GM12878 (cell line): ENCODE measurements around the gene NEK7. TPM values are rescaled to one million over a fixed set of nuclear protein-coding genes. Genes with fewer than 3 reads are reported as not detected.

Experiments
- ATAC-seq: fragments of 200-7000 bp; cut with Tn5 transposase; 3 replicates; pipeline ENCODE4 v1.9.1; 2020; ENCODE audit warnings: mild to moderate bottlenecking, moderate library complexity
- BruUV-seq: library from RNA; stranded (reverse); fragments of 400-500 nt; replicated peaks from 2 replicates; lab custom pipeline; 2021; lab: Mats Ljungman, UMichigan
- CTCF ChIA-PET: fragments of 300-600 bp; sonication (Branson Sonifier 250); formaldehyde crosslinking; extraction: SDS; loops from one replicate; lab custom pipeline; 2021; ENCODE audit warnings: inconsistent platforms; lab: Yijun Ruan, JAX
- POLR2A ChIA-PET: fragments of 350-600 bp; formaldehyde crosslinking; extraction: SDS; loops from one replicate; lab custom pipeline; 2021; ENCODE audit warnings: inconsistent platforms; lab: Charles Lee
- RAD21 ChIA-PET: fragments of 300-600 bp; sonication (Branson Sonifier 250); formaldehyde crosslinking; loops from one replicate; lab custom pipeline; 2023; ENCODE audit warnings: antibody characterized with exemption; ENCODE audit not compliant: unreplicated experiment; lab: Charles Lee
- SMC1A ChIA-PET: fragments of 300-600 bp; sonication (Branson Sonifier 250); formaldehyde crosslinking; loops from one replicate; lab custom pipeline; 2023; ENCODE audit not compliant: unreplicated experiment, uncharacterized antibody; lab: Charles Lee
- DNase-seq: peaks from one replicate; pipeline ENCODE4 v3.0.0-alpha.2; 2011; ENCODE audit warnings: low read depth, low spot score
- FAIRE-seq: peaks from 3 replicates; lab custom pipeline; 2011; peaks lifted over from hg19 to GRCh38; lab: Jason Lieb, UNC
- H2AFZ ChIP-seq: 2 replicates; pipeline ENCODE4 v1.6.0; 2011; ENCODE audit warnings: low read depth, low read length, control low read depth; ENCODE audit not compliant: control insufficient read depth
- H3K27ac ChIP-seq: 2 replicates; pipeline ENCODE4 v1.5.1; 2011; ENCODE audit warnings: control low read depth; ENCODE audit not compliant: control insufficient read depth, insufficient read depth
- H3K27me3 ChIP-seq, 2 experiments: replicated peaks in 1 of 2; 2 replicates each; pipeline versions ENCODE4 v1.6.0 to v1.6.1; 2011; ENCODE audit warnings: low read length in 1 of 2; ENCODE audit not compliant: control insufficient read depth in 2 of 2, insufficient read depth in 2 of 2
- H3K36me3 ChIP-seq, 2 experiments: 2 replicates each; pipeline ENCODE4 v1.5.1; 2011; ENCODE audit warnings: low read length in 1 of 2; ENCODE audit not compliant: control insufficient read depth in 2 of 2, insufficient read depth in 2 of 2
- H3K4me1 ChIP-seq: 2 replicates; pipeline ENCODE4 v1.6.1; 2011; ENCODE audit warnings: mild to moderate bottlenecking, low read length, moderate library complexity, mixed read lengths; ENCODE audit not compliant: control insufficient read depth, insufficient read depth
- H3K4me2 ChIP-seq: 2 replicates; pipeline ENCODE4 v1.6.0; 2011; ENCODE audit warnings: control low read depth; ENCODE audit not compliant: control insufficient read depth, insufficient read depth
- H3K4me3 ChIP-seq: fragments of 200-600 bp; sonication (generic); 2 replicates; pipeline ENCODE4 v1.5.1; 2016
- H3K79me2 ChIP-seq: 2 replicates; pipeline ENCODE4 v1.6.0; 2011; ENCODE audit warnings: low read length; ENCODE audit not compliant: control insufficient read depth, insufficient read depth
- H3K9ac ChIP-seq: 2 replicates; pipeline ENCODE4 v1.8.0; 2011; ENCODE audit warnings: low read length, control low read depth, mixed read lengths; ENCODE audit not compliant: control insufficient read depth, insufficient read depth
- H3K9me3 ChIP-seq: replicated peaks from 3 replicates; pipeline ENCODE4 v1.5.1; 2011; ENCODE audit warnings: mild to moderate bottlenecking, low read length; ENCODE audit not compliant: control insufficient read depth, insufficient read depth
- H4K20me1 ChIP-seq: 2 replicates; pipeline ENCODE4 v1.6.0; 2011; ENCODE audit not compliant: control insufficient read depth, insufficient read depth
- BHLHE40 ChIP-seq, 2 experiments: fragments of 450-650 bp in 1 of 2; IDR thresholded peaks; 2 replicates each; pipeline ENCODE4 v1.6.1; 2011 to 2017; ENCODE audit warnings: low read depth in 2 of 2, borderline replicate concordance in 1 of 2, improper control_type of control experiment in 1 of 2, low read length in 1 of 2, mild to moderate bottlenecking in 1 of 2
- CBX5 ChIP-seq: sonication (generic); IDR thresholded peaks from 2 replicates; pipeline ENCODE4 v1.6.1; 2016; ENCODE audit warnings: low read depth, moderate library complexity, mild to moderate bottlenecking, inconsistent platforms
- EGR1 ChIP-seq, 2 experiments: IDR thresholded peaks; 1 replicate in 1 of 2; 2 replicates in 1 of 2; pipeline ENCODE4 v1.6.1; 2011 to 2012; ENCODE audit warnings: low read depth in 2 of 2, low read length in 2 of 2, borderline replicate concordance in 1 of 2, mild to moderate bottlenecking in 1 of 2, moderate library complexity in 1 of 2
- EZH2 ChIP-seq: IDR thresholded peaks from 2 replicates; pipeline ENCODE4 v1.6.1; 2012; ENCODE audit warnings: low read depth, mild to moderate bottlenecking, control low read depth, inconsistent platforms, low read length, borderline replicate concordance; ENCODE audit not compliant: control insufficient read depth
- IRF3 ChIP-seq: fragments of 450-650 bp; IDR thresholded peaks from 2 replicates; pipeline ENCODE4 v1.6.1; 2014; ENCODE audit warnings: mild to moderate bottlenecking
- MTA3 ChIP-seq: IDR thresholded peaks from 2 replicates; pipeline ENCODE4 v1.6.1; 2012; ENCODE audit warnings: low read length, inconsistent platforms, borderline replicate concordance
- NFYA ChIP-seq: IDR thresholded peaks from 2 replicates; pipeline ENCODE4 v1.6.1; 2011; ENCODE audit warnings: low read depth, mild to moderate bottlenecking, low read length, improper control_type of control experiment, borderline replicate concordance
- POLR2AphosphoS5 ChIP-seq: IDR thresholded peaks from 2 replicates; pipeline ENCODE4 v1.6.1; 2011; ENCODE audit warnings: mild to moderate bottlenecking, low read length, inconsistent platforms
- RB1 ChIP-seq: fragments of 450-650 bp; formaldehyde crosslinking; IDR thresholded peaks from 2 replicates; pipeline ENCODE4 v1.6.1; 2017; ENCODE audit warnings: mild to moderate bottlenecking, borderline replicate concordance
- RELB ChIP-seq: fragments of 450-650 bp; IDR thresholded peaks from 2 replicates; pipeline ENCODE4 v1.6.1; 2017; ENCODE audit warnings: low read depth, mild to moderate bottlenecking, moderate library complexity
- SMC3 ChIP-seq: IDR thresholded peaks from 2 replicates; pipeline ENCODE4 v1.6.1; 2011; ENCODE audit warnings: low read length, improper control_type of control experiment, borderline replicate concordance
- SPI1 ChIP-seq: IDR thresholded peaks from 2 replicates; pipeline ENCODE4 v1.6.1; 2011; ENCODE audit warnings: low read depth, mild to moderate bottlenecking, low read length, moderate library complexity, borderline replicate concordance; ENCODE audit not compliant: insufficient read depth
- USF1 ChIP-seq: IDR thresholded peaks from 2 replicates; pipeline ENCODE4 v1.6.1; 2011; ENCODE audit warnings: borderline replicate concordance, low read depth, mild to moderate bottlenecking, moderate library complexity, mixed read lengths, low read length; ENCODE audit not compliant: insufficient read depth; ENCODE audit errors: extremely low read length
- ZSCAN29 ChIP-seq: fragments of 450-650 bp; IDR thresholded peaks from 2 replicates; pipeline ENCODE4 v1.6.1; 2017; ENCODE audit warnings: mild to moderate bottlenecking, moderate library complexity
- WGBS: methylation state at CpG from one replicate; pipeline ENCODE4 v1.1.6; 2016; ENCODE audit warnings: low lambda C conversion rate; ENCODE audit not compliant: insufficient replicate concordance, insufficient coverage; ENCODE audit errors: missing lambda C conversion rate; 5-methylcytosine and 5-hydroxymethylcytosine counted together
- in situ Hi-C: fragments of 300-500 bp; cut with MboI; formaldehyde crosslinking; loops from 9 replicates; pipeline ENCODE4 v1.14.3; 2018; ENCODE audit warnings: mixed read lengths
- intact Hi-C: fragments of 100-400 bp; cut with micrococcal nuclease; formaldehyde crosslinking; loops from one replicate; pipeline ENCODE4 v1.14.2; 2022; ENCODE audit not compliant: unreplicated experiment
- polyA plus RNA-seq, 11 experiments: library from polyadenylated mRNA; depleted of rRNA in 4 of 11; unstranded in 6 of 11; stranded (reverse) in 5 of 11; fragments of >200 nt; fragmentation: Nextera tagmentation in 4 of 11; fragmentation: Illumina TruSeq in 1 of 11; extraction: Ambion mirVana in 4 of 11; extraction: Trizol in 1 of 11; gene quantifications; 1 replicate in 1 of 11; 2 replicates in 10 of 11; pipeline versions ENCODE4 v1.2.1 to v1.2.3, GENCODE V29; 2011 to 2016; ENCODE audit warnings: inconsistent platforms in 2 of 11, missing spikeins in 2 of 11, low read depth in 1 of 11
- total RNA-seq, 4 experiments: library from RNA; depleted of rRNA in 3 of 4; stranded (reverse); fragments of >200 nt in 3 of 4; fragmentation: Illumina TruSeq in 1 of 4; extraction: Trizol in 1 of 4; gene quantifications; 2 replicates each; pipeline versions ENCODE4 v1.2.1 to v1.2.3, GENCODE V29; 2013 to 2021
- TF ChIP-seq, protein P1 (sequence below): IDR thresholded peaks from 2 replicates; pipeline ENCODE4 v1.6.1; 2011; ENCODE audit warnings: borderline replicate concordance, low read depth, mild to moderate bottlenecking, moderate library complexity, low read length; ENCODE audit not compliant: insufficient read depth, poor library complexity, severe bottlenecking

The NEK7 gene
- total and polyA plus RNA-seq, 10 of the 15 experiments (the other 5 are each of a cell fraction or from before 2014, with no cell fraction given) = 9.4 to 77.7 (median 24.0) TPM

GRCh38 chr1:198212126-198212525 lies 55.3 kb downstream of the NEK7 start:
- DNase-seq = no peak
- intact Hi-C loops = no loop called here
- Histone ChIP-seq H3K4me1 (no peaks in the 10 kb centered on the region), H3K27ac (no peak overlapping the region), H3K4me2 (no peak overlapping the region), H3K9ac (no peak overlapping the region), H2AFZ (no peak overlapping the region), H3K4me3 (no peak overlapping the region), H3K9me3 (peaks cover 17% of the 10 kb centered on the region; the same call in 2 of the 3 replicates), H3K27me3 (no peaks in the 10 kb centered on the region), H3K36me3 (peaks cover 0 to 8% of the 10 kb centered on the region in 2 experiments; a peak in 2 of 4 replicates), H4K20me1 (no peaks in the 10 kb centered on the region), H3K79me2 (no peaks in the 10 kb centered on the region; the same call in none of the 2 replicates)
- BruUV-seq = no TSS peak
- TF ChIP-seq POLR2AphosphoS5 = no peak
- TF ChIP-seq MTA3 = no peak
- TF ChIP-seq EZH2 = no peak
- TF ChIP-seq CBX5 = no peak
- no peak for TF ChIP-seq IRF3
- TF ChIP-seq EGR1 (IDR thresholded peaks at IDR 0.05; ENCODE audit: borderline replicate concordance in 1 of 2, low read depth in 2 of 2, low read length in 2 of 2) = no peak
- no peak for TF ChIP-seq NFYA
- TF ChIP-seq, protein P1, sequence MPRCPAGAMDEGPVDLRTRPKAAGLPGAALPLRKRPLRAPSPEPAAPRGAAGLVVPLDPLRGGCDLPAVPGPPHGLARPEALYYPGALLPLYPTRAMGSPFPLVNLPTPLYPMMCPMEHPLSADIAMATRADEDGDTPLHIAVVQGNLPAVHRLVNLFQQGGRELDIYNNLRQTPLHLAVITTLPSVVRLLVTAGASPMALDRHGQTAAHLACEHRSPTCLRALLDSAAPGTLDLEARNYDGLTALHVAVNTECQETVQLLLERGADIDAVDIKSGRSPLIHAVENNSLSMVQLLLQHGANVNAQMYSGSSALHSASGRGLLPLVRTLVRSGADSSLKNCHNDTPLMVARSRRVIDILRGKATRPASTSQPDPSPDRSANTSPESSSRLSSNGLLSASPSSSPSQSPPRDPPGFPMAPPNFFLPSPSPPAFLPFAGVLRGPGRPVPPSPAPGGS = no peak
- TF ChIP-seq RB1 = no peak
- TF ChIP-seq SMC3 = no peak
- TF ChIP-seq SPI1 = no peak
- no peak for TF ChIP-seq BHLHE40 (IDR thresholded peaks at IDR 0.05; ENCODE audit: borderline replicate concordance in 1 of 2, low read depth in 2 of 2, low read length in 1 of 2)
- no peak for TF ChIP-seq RELB
- no peak for TF ChIP-seq USF1
- no peak for TF ChIP-seq ZSCAN29
- RAD21 ChIA-PET = no interaction called here
- POLR2A ChIA-PET = no interaction called here
- no peak for ATAC-seq
- SMC1A ChIA-PET = no interaction called here
- in situ Hi-C loops = no loop called here
- CTCF ChIA-PET = no interaction called here
- WGBS = 97% methylated on average over 8 of the region's 8 CpGs
- no peak for FAIRE-seq
